Epithelial cell of prostate (primary cell): ENCODE results near the gene HEXD.
"Not testable (repeated sequence)": the region's sequence is repeated elsewhere in the genome, so short reads cannot be mapped to it uniquely, and the experiment has no call there.

Experiments used
- DNase-seq: peaks from one replicate; pipeline ENCODE4 v3.0.0-alpha.2; 2011; ENCODE audit warnings: low read depth, low spot score
- H3K27ac ChIP-seq: fragments of 450-650 bp; 2 replicates; pipeline ENCODE4 v1.5.1; 2017; ENCODE audit warnings: mild to moderate bottlenecking

The HEXD gene

GRCh38 chr17:82394278-82394677 lies 23.9 kb upstream of the HEXD start:
- no peak for DNase-seq
- no peak overlapping the region for H3K27ac ChIP-seq

- no peak overlapping the region for H3K27ac ChIP-seq
- no peak for DNase-seq
Observed at GRCh38 chr17:82396601-82397435, 21.3 kb upstream of the HEXD start.

- no peak for DNase-seq
Observed at GRCh38 chr17:82397449-82398335, 20.5 kb upstream of the HEXD start.

GRCh38 chr17:82399041-82399441 lies 19.1 kb upstream of the HEXD start:
- no peak for DNase-seq
- H3K27ac ChIP-seq, result no peak overlapping the region

More at GRCh38 chr17:82397449-82398335, 20.5 kb upstream of the HEXD start:
- H3K27ac ChIP-seq, result no peak overlapping the region

GRCh38 chr17:82399601-82400101 lies 18.5 kb upstream of the HEXD start:
- no peak overlapping the region for H3K27ac ChIP-seq
- no peak for DNase-seq

- no peak for DNase-seq
- H3K27ac ChIP-seq, result no peak overlapping the region
Observed at GRCh38 chr17:82400206-82400605, 17.9 kb upstream of the HEXD start.

- no peak overlapping the region for H3K27ac ChIP-seq
- no peak for DNase-seq
Observed at GRCh38 chr17:82400830-82401229, 17.3 kb upstream of the HEXD start.

GRCh38 chr17:82402865-82403264 lies 15.3 kb upstream of the HEXD start:
- no peak for DNase-seq

GRCh38 chr17:82403662-82404660 lies 14.2 kb upstream of the HEXD start:
- DNase-seq, result no peak
- no peak overlapping the region for H3K27ac ChIP-seq

More at GRCh38 chr17:82402865-82403264, 15.3 kb upstream of the HEXD start:
- no peak overlapping the region for H3K27ac ChIP-seq

GRCh38 chr17:82405051-82405450 lies 13.1 kb upstream of the HEXD start:
- no peak for DNase-seq

GRCh38 chr17:82406131-82406671 lies 11.9 kb upstream of the HEXD start:
- no peak overlapping the region for H3K27ac ChIP-seq
- DNase-seq, result no peak

More at GRCh38 chr17:82405051-82405450, 13.1 kb upstream of the HEXD start:
- H3K27ac ChIP-seq, result no peak overlapping the region

- no peak for DNase-seq
Observed at GRCh38 chr17:82407255-82407654, 10.9 kb upstream of the HEXD start.

GRCh38 chr17:82408288-82408937 lies 9.7 kb upstream of the HEXD start:
- H3K27ac ChIP-seq, result no peak overlapping the region
- no peak for DNase-seq

More at GRCh38 chr17:82407255-82407654, 10.9 kb upstream of the HEXD start:
- no peak overlapping the region for H3K27ac ChIP-seq

- no peak for DNase-seq
- H3K27ac ChIP-seq, result no peak overlapping the region
Observed at GRCh38 chr17:82408938-82409318, 9.2 kb upstream of the HEXD start.

GRCh38 chr17:82410014-82410716 lies 8.0 kb upstream of the HEXD start:
- H3K27ac ChIP-seq, result no peak overlapping the region
- no peak for DNase-seq

GRCh38 chr17:82411396-82412053 lies 6.6 kb upstream of the HEXD start:
- DNase-seq, result no peak
- no peak overlapping the region for H3K27ac ChIP-seq

- H3K27ac ChIP-seq, DNase-seq: not testable (repeated sequence)
Observed at GRCh38 chr17:82412081-82412480, 6.1 kb upstream of the HEXD start.
